HepG2 (cell line): ENCODE data around the gene CHPF. TPM values are rescaled to one million over a fixed set of nuclear protein-coding genes. Genes with fewer than 3 reads are reported as not detected.

Source experiments
- ATAC-seq: fragments of 200-7000 bp; cut with Tn5 transposase; 3 replicates; pipeline ENCODE4 v1.9.1; 2020; ENCODE audit warnings: mild to moderate bottlenecking, moderate library complexity
- BruUV-seq: library from RNA; stranded (reverse); fragments of 400-500 nt; replicated peaks from 2 replicates; lab custom pipeline; 2021; lab: Mats Ljungman, UMichigan
- CTCF ChIA-PET: fragments of 300-600 bp; formaldehyde crosslinking; extraction: SDS; loops from one replicate; lab custom pipeline; 2021; ENCODE audit warnings: low total read pairs, inconsistent platforms, low intra/inter-chr PET ratio; lab: Yijun Ruan, JAX
- POLR2A ChIA-PET: fragments of 350-600 bp; sonication (Branson Sonifier 250); formaldehyde crosslinking; loops from one replicate; lab custom pipeline; 2020; ENCODE audit warnings: antibody characterized with exemption, inconsistent platforms; lab: Yijun Ruan, JAX
- DNase-seq: peaks from one replicate; pipeline ENCODE4 v3.0.0-alpha.2; 2015; ENCODE audit warnings: low spot score
- FAIRE-seq: peaks from 3 replicates; lab custom pipeline; 2011; peaks lifted over from hg19 to GRCh38; lab: Jason Lieb, UNC
- H2AFZ ChIP-seq: one replicate; pipeline ENCODE4 v1.6.1; 2011; ENCODE audit warnings: low read length, inconsistent platforms
- H3K27ac ChIP-seq: fragments of 300-600 bp; 3 replicates; pipeline ENCODE4 v1.8.0; 2011; ENCODE audit warnings: mixed run types, mild to moderate bottlenecking, mixed read lengths, low read length, inconsistent platforms; ENCODE audit not compliant: insufficient read depth; ENCODE audit errors: extremely low read length
- H3K27me3 ChIP-seq, 2 experiments: fragments of 200-600 bp in 1 of 2; 2 replicates in 1 of 2; 3 replicates in 1 of 2; pipeline versions ENCODE4 v1.6.0 to v1.8.0; 2011; ENCODE audit warnings: low read length in 2 of 2, mild to moderate bottlenecking in 2 of 2, moderate library complexity in 2 of 2, inconsistent platforms in 1 of 2; ENCODE audit not compliant: insufficient read depth in 2 of 2, control insufficient read depth in 1 of 2
- H3K36me3 ChIP-seq, 2 experiments: fragments of 200-600 bp in 1 of 2; replicated peaks in 1 of 2; 2 replicates in 1 of 2; 3 replicates in 1 of 2; pipeline versions ENCODE4 v1.5.1 to v1.8.0; 2011; ENCODE audit warnings: low read length in 2 of 2, inconsistent platforms in 1 of 2; ENCODE audit not compliant: insufficient read depth in 2 of 2, control insufficient read depth in 1 of 2
- H3K4me1 ChIP-seq: 2 replicates; pipeline ENCODE4 v1.5.1; 2012; ENCODE audit warnings: low read length, inconsistent platforms; ENCODE audit not compliant: insufficient read depth
- H3K4me2 ChIP-seq: 2 replicates; pipeline ENCODE4 v1.6.0; 2011; ENCODE audit warnings: low read depth, low read length, inconsistent platforms
- H3K4me3 ChIP-seq, 3 experiments: fragments of 200-600 bp in 1 of 3; sonication (generic), shearing (Covaris generic) in 1 of 3; replicated peaks in 1 of 3; 2 replicates each; pipeline ENCODE4 v1.5.1; 2011 to 2016; ENCODE audit warnings: low read length in 3 of 3, inconsistent platforms in 2 of 3, low read depth in 2 of 3, mild to moderate bottlenecking in 2 of 3, control low read depth in 1 of 3, mixed read lengths in 1 of 3; ENCODE audit not compliant: insufficient read depth in 1 of 3
- H3K79me2 ChIP-seq: one replicate; pipeline ENCODE4 v1.6.1; 2011; ENCODE audit warnings: low read length, inconsistent platforms; ENCODE audit not compliant: insufficient read depth
- H3K9ac ChIP-seq: 2 replicates; pipeline ENCODE4 v1.6.0; 2011; ENCODE audit warnings: mild to moderate bottlenecking, low read depth, low read length, inconsistent platforms; ENCODE audit not compliant: insufficient read depth
- H3K9me3 ChIP-seq: 2 replicates; pipeline ENCODE4 v1.5.1; 2012; ENCODE audit warnings: mild to moderate bottlenecking, low read length
- H4K20me1 ChIP-seq: 2 replicates; pipeline ENCODE4 v1.6.0; 2011; ENCODE audit warnings: inconsistent platforms, mild to moderate bottlenecking, low read length, moderate library complexity; ENCODE audit not compliant: insufficient read depth
- EZH2 ChIP-seq: conservative IDR thresholded peaks from 2 replicates; pipeline ENCODE4 v1.6.1; 2012; ENCODE audit warnings: mild to moderate bottlenecking, low read depth, low read length, moderate library complexity
- NR2C2 ChIP-seq: sonication (generic); formaldehyde crosslinking; IDR thresholded peaks from 2 replicates; pipeline ENCODE4 v1.4.0; 2020; ENCODE audit warnings: missing genetic modification reagents, mild to moderate bottlenecking, moderate library complexity, borderline replicate concordance
- PHF8 ChIP-seq: sonication (generic); formaldehyde crosslinking; IDR thresholded peaks from 2 replicates; pipeline ENCODE4 v1.5.0; 2020; ENCODE audit warnings: missing genetic modification reagents
- SCMH1 ChIP-seq: sonication (generic); formaldehyde crosslinking; IDR thresholded peaks from 2 replicates; pipeline ENCODE4 v1.9.0; 2021; ENCODE audit warnings: missing genetic modification reagents, mild to moderate bottlenecking, borderline replicate concordance
- U2AF2 ChIP-seq: fragments of 200-400 bp; formaldehyde crosslinking; IDR thresholded peaks from 2 replicates; pipeline ENCODE4 v1.6.1; 2017; ENCODE audit warnings: low read depth, mild to moderate bottlenecking, low read length
- ZNF350 ChIP-seq: sonication (generic); formaldehyde crosslinking; IDR thresholded peaks from 2 replicates; pipeline ENCODE4 v1.4.0; 2020; ENCODE audit warnings: mild to moderate bottlenecking, low read depth, missing genetic modification reagents, borderline replicate concordance
- ZNF567 ChIP-seq: sonication (generic); formaldehyde crosslinking; IDR thresholded peaks from 2 replicates; pipeline ENCODE4 v1.8.1; 2023; ENCODE audit warnings: mild to moderate bottlenecking, missing genetic modification reagents, borderline replicate concordance
- ZNF782 ChIP-seq: sonication (generic); formaldehyde crosslinking; IDR thresholded peaks from 2 replicates; pipeline ENCODE4 v1.4.0; 2020; ENCODE audit warnings: missing genetic modification reagents, mild to moderate bottlenecking, borderline replicate concordance
- ZZZ3 ChIP-seq: sonication (generic); formaldehyde crosslinking; IDR thresholded peaks from 2 replicates; pipeline ENCODE4 v1.4.0; 2020; ENCODE audit warnings: missing genetic modification reagents, mild to moderate bottlenecking, borderline replicate concordance
- WGBS: methylation state at CpG from one replicate; pipeline ENCODE4 v1.1.6; 2017; ENCODE audit warnings: low lambda C conversion rate; 5-methylcytosine and 5-hydroxymethylcytosine counted together
- in situ Hi-C: cut with HindIII; loops from 2 replicates; pipeline ENCODE4 v1.10.0; 2017; ENCODE audit warnings: low pct_unique_long_range_greater_than_20kb; ENCODE audit not compliant: extremely low pct_ligation_motif_present
- intact Hi-C: fragments of 100-400 bp; cut with micrococcal nuclease; formaldehyde crosslinking; loops from one replicate; pipeline ENCODE4 v1.10.0; 2022; ENCODE audit not compliant: unreplicated experiment
- polyA plus RNA-seq, 8 experiments: library from polyadenylated mRNA; depleted of rRNA in 3 of 8; stranded (reverse) in 7 of 8; unstranded in 1 of 8; fragments of >200 nt; fragmentation: Illumina TruSeq in 4 of 8; extraction: Trizol in 4 of 8; gene quantifications; 2 replicates each; pipeline versions ENCODE4 v1.2.1 to v1.2.3, GENCODE V29; 2011 to 2016; ENCODE audit warnings: low read depth in 4 of 8, missing spikeins in 1 of 8, mixed read lengths in 1 of 8; ENCODE audit not compliant: insufficient read depth in 1 of 8
- total RNA-seq, 5 experiments: library from RNA; depleted of rRNA; stranded (reverse); fragments of >200 nt; fragmentation: Illumina TruSeq; extraction: Trizol; gene quantifications; 2 replicates each; pipeline ENCODE4 v1.2.3, GENCODE V29; 2016; ENCODE audit warnings: low read depth in 1 of 5
- TF ChIP-seq, protein P1 (sequence below): IDR thresholded peaks from 2 replicates; pipeline ENCODE4 v1.6.1; 2016; ENCODE audit warnings: low read depth, borderline replicate concordance
- TF ChIP-seq, protein P2 (sequence below), 2 experiments: fragments of 450-650 bp in 1 of 2; sonication (generic) in 1 of 2; formaldehyde crosslinking in 1 of 2; IDR thresholded peaks; 2 replicates each; pipeline versions ENCODE4 v1.6.1 to v1.8.0; 2016 to 2022; ENCODE audit warnings: antibody characterized with exemption in 1 of 2, mild to moderate bottlenecking in 1 of 2, missing genetic modification reagents in 1 of 2

Gene CHPF
- total and polyA plus RNA-seq, 2 of the 13 experiments (the other 11 are each of a cell fraction or from before 2014, with no cell fraction given) = 79.6 to 111 TPM

- Histone ChIP-seq H2AFZ (no peak overlapping the region), H3K4me2 (peak overlapping the region; percentile 96), H3K27ac (no peak overlapping the region), H3K79me2 (no peaks in the 10 kb centered on the region), H3K9ac (no peak overlapping the region), H4K20me1 (peaks cover 11% of the 10 kb centered on the region; the same call in 1 of the 2 replicates), H3K4me1 (peaks cover 34% of the 10 kb centered on the region), H3K36me3 (peaks cover 7 to 11% of the 10 kb centered on the region in 2 experiments; a peak in 3 of 5 replicates), H3K27me3 (peaks cover 14 to 41% of the 10 kb centered on the region in 2 experiments), H3K4me3 (peak overlapping the region; percentile 52 to 70 (median 53)), H3K9me3 (no peaks in the 10 kb centered on the region)
- WGBS = 2% methylated on average over 26 of the region's 26 CpGs
- POLR2A ChIA-PET = interaction anchor here (0.6 to 7.7 kb wide), 9 partner anchors 9 to 122 kb away, joined by 3 to 94 read pairs (median 6); partner anchors contain the start of genes DNPEP, GMPPA and OBSL1
- BruUV-seq = no TSS peak
- CTCF ChIA-PET = interaction anchor here (1.0 to 1.9 kb wide), 7 partner anchors 11 to 133 kb away, joined by 3 to 26 read pairs (median 7); a partner anchor contains a TSS
- peak; percentile 89 for ATAC-seq
- in situ Hi-C loops (no loop called here), intact Hi-C loops (loop anchor here (1.0 kb wide), 1 partner anchor 15 kb away; no protein-coding TSS in a partner anchor)
- peak; percentile 60 for DNase-seq
- peak; percentile 90 for FAIRE-seq
- TF ChIP-seq U2AF2 (no peak), ZNF567 (CRISPR knock-in tag) (0 out of 2 replicates have a peak, but pooled peaks have one; percentile 9), ZNF782 (CRISPR knock-in tag) (0 out of 2 replicates have a peak, but pooled peaks have one; percentile 18), NR2C2 (peak; percentile 77), EZH2 (0 out of 2 replicates have a peak, but pooled peaks have one; percentile 83), SCMH1 (CRISPR knock-in tag) (no peak), ZZZ3 (CRISPR knock-in tag) (0 out of 2 replicates have a peak, but pooled peaks have one; percentile 22), PHF8 (CRISPR knock-in tag) (no peak), ZNF350 (peak; percentile 34; the same call in 1 of the 2 replicates)
- TF ChIP-seq, protein P1, sequence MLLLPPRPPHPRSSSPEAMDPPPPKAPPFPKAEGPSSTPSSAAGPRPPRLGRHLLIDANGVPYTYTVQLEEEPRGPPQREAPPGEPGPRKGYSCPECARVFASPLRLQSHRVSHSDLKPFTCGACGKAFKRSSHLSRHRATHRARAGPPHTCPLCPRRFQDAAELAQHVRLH = peak; percentile 57; the same call in 1 of the 2 replicates
- TF ChIP-seq, protein P2, sequence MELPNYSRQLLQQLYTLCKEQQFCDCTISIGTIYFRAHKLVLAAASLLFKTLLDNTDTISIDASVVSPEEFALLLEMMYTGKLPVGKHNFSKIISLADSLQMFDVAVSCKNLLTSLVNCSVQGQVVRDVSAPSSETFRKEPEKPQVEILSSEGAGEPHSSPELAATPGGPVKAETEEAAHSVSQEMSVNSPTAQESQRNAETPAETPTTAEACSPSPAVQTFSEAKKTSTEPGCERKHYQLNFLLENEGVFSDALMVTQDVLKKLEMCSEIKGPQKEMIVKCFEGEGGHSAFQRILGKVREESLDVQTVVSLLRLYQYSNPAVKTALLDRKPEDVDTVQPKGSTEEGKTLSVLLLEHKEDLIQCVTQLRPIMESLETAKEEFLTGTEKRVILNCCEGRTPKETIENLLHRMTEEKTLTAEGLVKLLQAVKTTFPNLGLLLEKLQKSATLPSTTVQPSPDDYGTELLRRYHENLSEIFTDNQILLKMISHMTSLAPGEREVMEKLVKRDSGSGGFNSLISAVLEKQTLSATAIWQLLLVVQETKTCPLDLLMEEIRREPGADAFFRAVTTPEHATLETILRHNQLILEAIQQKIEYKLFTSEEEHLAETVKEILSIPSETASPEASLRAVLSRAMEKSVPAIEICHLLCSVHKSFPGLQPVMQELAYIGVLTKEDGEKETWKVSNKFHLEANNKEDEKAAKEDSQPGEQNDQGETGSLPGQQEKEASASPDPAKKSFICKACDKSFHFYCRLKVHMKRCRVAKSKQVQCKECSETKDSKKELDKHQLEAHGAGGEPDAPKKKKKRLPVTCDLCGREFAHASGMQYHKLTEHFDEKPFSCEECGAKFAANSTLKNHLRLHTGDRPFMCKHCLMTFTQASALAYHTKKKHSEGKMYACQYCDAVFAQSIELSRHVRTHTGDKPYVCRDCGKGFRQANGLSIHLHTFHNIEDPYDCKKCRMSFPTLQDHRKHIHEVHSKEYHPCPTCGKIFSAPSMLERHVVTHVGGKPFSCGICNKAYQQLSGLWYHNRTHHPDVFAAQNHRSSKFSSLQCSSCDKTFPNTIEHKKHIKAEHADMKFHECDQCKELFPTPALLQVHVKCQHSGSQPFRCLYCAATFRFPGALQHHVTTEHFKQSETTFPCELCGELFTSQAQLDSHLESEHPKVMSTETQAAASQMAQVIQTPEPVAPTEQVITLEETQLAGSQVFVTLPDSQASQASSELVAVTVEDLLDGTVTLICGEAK (IDR thresholded peaks at IDR 0.05) = no peak
- TF ChIP-seq, protein P2 (CRISPR knock-in tag; IDR thresholded peaks at IDR 0.05) = no peak
These were observed 33.7 kb downstream of the CHPF start for GRCh38 chr2:219509780-219510511.
